ENCODE data around the gene NPRL2.

NPRL2 gene

DNA sequence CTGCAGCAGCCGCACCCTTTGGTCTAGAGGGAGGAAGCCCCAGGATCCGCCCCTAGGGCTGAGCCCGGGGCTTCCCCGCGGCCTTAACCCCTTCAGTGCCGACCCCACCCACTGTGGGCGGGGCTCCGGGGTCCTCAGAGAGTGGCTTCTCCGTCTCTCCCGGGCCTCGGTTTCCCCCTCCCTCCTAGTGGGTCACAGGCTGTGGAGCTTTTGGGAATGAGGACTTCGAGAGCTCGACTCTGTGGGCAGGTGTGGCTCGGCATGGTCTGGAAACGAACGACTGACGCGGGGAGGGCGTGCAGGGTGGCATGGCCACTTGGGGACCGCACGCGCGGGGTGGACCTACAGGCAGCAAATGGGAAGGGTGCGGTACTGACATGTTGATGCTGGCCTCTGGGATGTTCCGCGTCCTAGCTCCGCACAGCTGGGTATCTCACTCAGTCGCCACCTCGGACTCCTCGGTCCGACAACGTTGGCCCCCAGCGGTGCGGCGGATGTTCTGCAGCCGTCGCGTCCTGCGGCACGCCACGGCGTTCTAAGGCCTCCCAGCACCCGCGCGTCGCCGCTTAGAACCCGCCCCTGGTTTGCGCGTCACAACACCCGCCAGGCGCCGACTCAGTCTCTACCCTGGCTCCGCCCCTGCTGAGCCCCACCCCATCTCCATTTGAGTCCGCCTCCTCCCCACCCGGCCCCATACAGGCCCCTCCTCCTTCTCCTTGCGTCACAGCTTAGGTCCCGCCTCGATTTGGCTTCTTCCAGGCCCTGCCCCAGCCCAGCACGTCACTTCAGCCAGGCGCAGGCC lies 51.5 kb downstream of the NPRL2 start, which contains the start of the genes HYAL3 and NAA80:
HYAL3 (minus strand) TSS at position 570 of the 802 bp plus-strand sequence. CDS start 3,803 bp downstream, outside the sequence.
NAA80 (minus strand) TSS at position 570 of the 802 bp plus-strand sequence. CDS start 1,942 bp downstream, outside the sequence.
- Histone ChIP-seq H3K27me3 (ENCODE audit: control insufficient read depth in 3 of 3, insufficient read depth in 3 of 3, low read depth in 1 of 3, low read length in 3 of 3) (no peaks in the 10 kb centered on the region), H3K4me1 (ENCODE audit: control insufficient read depth in 2 of 2, insufficient read depth in 1 of 2, low read depth in 1 of 2, low read length in 2 of 2) (peaks cover 12 to 14% of the 10 kb centered on the region in 2 donors), H3K18ac (ENCODE audit: low read length) (peak within 1 kb of the TSS; percentile 95), H2AK5ac (ENCODE audit: low read depth, low read length) (peak within 1 kb of the TSS; percentile 92), H4K8ac (ENCODE audit: low read depth, low read length) (no peak within 1 kb of the TSS), H3K27ac (replicated peaks; ENCODE audit: low read length) (peak within 1 kb of the TSS; percentile 31), H2BK15ac (ENCODE audit: low read length) (peak within 1 kb of the TSS; percentile 75), H3K14ac (ENCODE audit: low read length) (peak within 1 kb of the TSS; percentile 97), H3K4me2 (ENCODE audit: insufficient read depth, low read length, poor library complexity, severe bottlenecking) (peak within 1 kb of the TSS; percentile 100), H2AFZ (ENCODE audit: low read length) (peak within 1 kb of the TSS; percentile 91), H4K91ac (ENCODE audit: low read depth, low read length, poor library complexity) (peak within 1 kb of the TSS; percentile 64), H2BK12ac (ENCODE audit: low read length) (peak within 1 kb of the TSS; percentile 87), H2BK5ac (ENCODE audit: low read length) (peak within 1 kb of the TSS; percentile 88), H3K79me1 (ENCODE audit: low read depth, low read length) (no peaks in the 10 kb centered on the region), H3K36me3 (replicated peaks in 1 of 2; ENCODE audit: control insufficient read depth in 2 of 2, insufficient read depth in 2 of 2, low read length in 2 of 2) (no peaks in the 10 kb centered on the region), H3K4ac (ENCODE audit: low read length) (peak within 1 kb of the TSS; percentile 23), H3K4me3 (ENCODE audit: low read length in 2 of 2) (peak within 1 kb of the TSS; percentile 82 to 95), H2BK120ac (ENCODE audit: low read depth, low read length) (no peak within 1 kb of the TSS), H3K9ac (ENCODE audit: low read depth, low read length, poor library complexity) (peak within 1 kb of the TSS; percentile 99), H3K9me3 (replicated peaks in 1 of 2; ENCODE audit: control insufficient read depth in 2 of 2, insufficient read depth in 1 of 2, low read depth in 1 of 2, low read length in 2 of 2) (no peaks in the 10 kb centered on the region), H3K23ac (ENCODE audit: low read depth, low read length, poor library complexity) (peak within 1 kb of the TSS; percentile 90)
- DNase-seq (ENCODE audit: low spot score), result peak; percentile 99
- no CpG with 5 or more reads among the region's 61 CpGs for WGBS, 2 donors (ENCODE audit: extremely low coverage in 2 of 2, insufficient read length in 2 of 2, insufficient replicate concordance in 1 of 2)

- Histone ChIP-seq H3K9ac (ENCODE audit: low read depth, low read length, poor library complexity) (peak overlapping the region; percentile 57), H3K4me1 (ENCODE audit: control insufficient read depth in 2 of 2, insufficient read depth in 1 of 2, low read depth in 1 of 2, low read length in 2 of 2) (peaks cover 11 to 13% of the 10 kb centered on the region in 2 donors), H3K27ac (replicated peaks; ENCODE audit: low read length) (no peak overlapping the region), H3K27me3 (ENCODE audit: control insufficient read depth in 3 of 3, insufficient read depth in 3 of 3, low read depth in 1 of 3, low read length in 3 of 3) (no peaks in the 10 kb centered on the region), H3K79me1 (ENCODE audit: low read depth, low read length) (no peaks in the 10 kb centered on the region), H2BK5ac (ENCODE audit: low read length) (no peak overlapping the region), H3K9me3 (replicated peaks in 1 of 2; ENCODE audit: control insufficient read depth in 2 of 2, insufficient read depth in 1 of 2, low read depth in 1 of 2, low read length in 2 of 2) (no peaks in the 10 kb centered on the region), H4K91ac (ENCODE audit: low read depth, low read length, poor library complexity) (no peak overlapping the region), H2AFZ (ENCODE audit: low read length) (peak overlapping the region; percentile 91), H2AK5ac (ENCODE audit: low read depth, low read length) (no peak overlapping the region), H3K4me3 (ENCODE audit: low read length in 2 of 2) (peak overlapping the region; percentile 82 to 95), H2BK15ac (ENCODE audit: low read length) (no peak overlapping the region), H3K4me2 (ENCODE audit: insufficient read depth, low read length, poor library complexity, severe bottlenecking) (peak overlapping the region; percentile 100), H3K4ac (ENCODE audit: low read length) (no peak overlapping the region), H2BK12ac (ENCODE audit: low read length) (no peak overlapping the region), H3K18ac (ENCODE audit: low read length) (peak overlapping the region; percentile 70), H4K8ac (ENCODE audit: low read depth, low read length) (no peak overlapping the region), H2BK120ac (ENCODE audit: low read depth, low read length) (no peak overlapping the region), H3K23ac (ENCODE audit: low read depth, low read length, poor library complexity) (no peak overlapping the region), H3K36me3 (replicated peaks in 1 of 2; ENCODE audit: control insufficient read depth in 2 of 2, insufficient read depth in 2 of 2, low read length in 2 of 2) (no peaks in the 10 kb centered on the region), H3K14ac (ENCODE audit: low read length) (no peak overlapping the region)
- WGBS, 2 donors (ENCODE audit: extremely low coverage in 2 of 2, insufficient read length in 2 of 2, insufficient replicate concordance in 1 of 2), result no CpG with 5 or more reads among the region's 9 CpGs
- no peak for DNase-seq (ENCODE audit: low spot score)
Measured at GRCh38 chr3:50297896-50298725, 52.5 kb downstream of the NPRL2 start.

DNA sequence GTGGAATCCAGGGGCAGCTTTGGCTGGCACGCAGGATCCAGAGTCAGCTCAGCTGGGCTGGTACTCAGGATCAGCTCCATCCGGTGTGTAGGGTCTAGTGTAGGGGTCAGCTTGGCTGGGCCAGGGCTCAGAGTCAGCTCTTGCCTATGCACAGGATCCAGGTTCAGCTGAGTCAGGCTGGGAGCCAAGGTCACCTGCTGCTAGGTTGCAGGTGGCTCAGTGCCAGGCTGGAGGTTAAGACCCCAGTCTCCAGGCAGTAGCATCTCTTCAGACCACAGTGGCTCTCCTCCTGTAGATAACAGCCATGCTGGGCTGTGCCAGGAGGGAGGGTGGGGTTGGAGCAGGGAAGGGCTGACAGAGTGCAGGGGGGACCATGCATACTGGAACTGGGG lies 53.2 kb downstream of the NPRL2 start:
- Histone ChIP-seq H4K8ac (ENCODE audit: low read depth, low read length) (no peak overlapping the region), H3K18ac (ENCODE audit: low read length) (no peak overlapping the region), H2AFZ (ENCODE audit: low read length) (no peak overlapping the region), H3K79me1 (ENCODE audit: low read depth, low read length) (no peaks in the 10 kb centered on the region), H3K23ac (ENCODE audit: low read depth, low read length, poor library complexity) (no peak overlapping the region), H3K4me2 (ENCODE audit: insufficient read depth, low read length, poor library complexity, severe bottlenecking) (no peak overlapping the region), H2BK12ac (ENCODE audit: low read length) (no peak overlapping the region), H3K9ac (ENCODE audit: low read depth, low read length, poor library complexity) (no peak overlapping the region), H2BK5ac (ENCODE audit: low read length) (no peak overlapping the region), H3K4ac (ENCODE audit: low read length) (no peak overlapping the region), H3K36me3 (replicated peaks in 1 of 2; ENCODE audit: control insufficient read depth in 2 of 2, insufficient read depth in 2 of 2, low read length in 2 of 2) (no peaks in the 10 kb centered on the region), H2AK5ac (ENCODE audit: low read depth, low read length) (no peak overlapping the region), H3K27ac (replicated peaks; ENCODE audit: low read length) (no peak overlapping the region), H3K27me3 (ENCODE audit: control insufficient read depth in 3 of 3, insufficient read depth in 3 of 3, low read depth in 1 of 3, low read length in 3 of 3) (no peaks in the 10 kb centered on the region), H3K4me1 (ENCODE audit: control insufficient read depth in 2 of 2, insufficient read depth in 1 of 2, low read depth in 1 of 2, low read length in 2 of 2) (peaks cover 10 to 17% of the 10 kb centered on the region in 2 donors), H2BK15ac (ENCODE audit: low read length) (no peak overlapping the region), H4K91ac (ENCODE audit: low read depth, low read length, poor library complexity) (no peak overlapping the region), H3K9me3 (replicated peaks in 1 of 2; ENCODE audit: control insufficient read depth in 2 of 2, insufficient read depth in 1 of 2, low read depth in 1 of 2, low read length in 2 of 2) (no peaks in the 10 kb centered on the region), H3K14ac (ENCODE audit: low read length) (no peak overlapping the region), H2BK120ac (ENCODE audit: low read depth, low read length) (no peak overlapping the region), H3K4me3 (ENCODE audit: low read length in 2 of 2) (no peak overlapping the region)
- WGBS, 2 donors (ENCODE audit: extremely low coverage in 2 of 2, insufficient read length in 2 of 2, insufficient replicate concordance in 1 of 2), result no CpG with 5 or more reads among the region's 2 CpGs
- DNase-seq (ENCODE audit: low spot score), result no peak
